ENCODE data around the gene GNB1L.

DNA sequence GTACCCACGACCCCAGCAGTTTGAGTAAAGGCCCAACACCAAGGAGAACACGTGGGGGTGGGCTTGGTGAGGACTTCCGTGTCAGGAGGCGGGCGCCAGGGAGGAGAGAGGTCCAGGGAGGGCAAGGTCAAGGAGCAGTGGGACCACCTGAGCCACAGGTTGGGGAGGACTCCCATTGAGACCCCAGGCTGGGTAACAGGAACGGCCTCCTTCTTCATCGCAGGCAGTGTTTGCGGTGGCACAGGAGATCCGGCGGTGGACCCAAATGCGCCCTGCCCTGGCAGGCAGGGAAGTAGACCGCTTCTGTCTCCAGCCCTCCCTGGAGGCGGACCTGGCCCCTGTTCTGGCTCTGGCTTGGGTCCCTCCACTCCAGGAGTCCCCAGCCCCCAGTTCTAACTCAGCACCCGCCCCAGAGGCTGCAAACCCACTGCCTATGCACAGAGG lies 100.0 kb downstream of the GNB1L start:
- TF ChIP-seq, protein P1, sequence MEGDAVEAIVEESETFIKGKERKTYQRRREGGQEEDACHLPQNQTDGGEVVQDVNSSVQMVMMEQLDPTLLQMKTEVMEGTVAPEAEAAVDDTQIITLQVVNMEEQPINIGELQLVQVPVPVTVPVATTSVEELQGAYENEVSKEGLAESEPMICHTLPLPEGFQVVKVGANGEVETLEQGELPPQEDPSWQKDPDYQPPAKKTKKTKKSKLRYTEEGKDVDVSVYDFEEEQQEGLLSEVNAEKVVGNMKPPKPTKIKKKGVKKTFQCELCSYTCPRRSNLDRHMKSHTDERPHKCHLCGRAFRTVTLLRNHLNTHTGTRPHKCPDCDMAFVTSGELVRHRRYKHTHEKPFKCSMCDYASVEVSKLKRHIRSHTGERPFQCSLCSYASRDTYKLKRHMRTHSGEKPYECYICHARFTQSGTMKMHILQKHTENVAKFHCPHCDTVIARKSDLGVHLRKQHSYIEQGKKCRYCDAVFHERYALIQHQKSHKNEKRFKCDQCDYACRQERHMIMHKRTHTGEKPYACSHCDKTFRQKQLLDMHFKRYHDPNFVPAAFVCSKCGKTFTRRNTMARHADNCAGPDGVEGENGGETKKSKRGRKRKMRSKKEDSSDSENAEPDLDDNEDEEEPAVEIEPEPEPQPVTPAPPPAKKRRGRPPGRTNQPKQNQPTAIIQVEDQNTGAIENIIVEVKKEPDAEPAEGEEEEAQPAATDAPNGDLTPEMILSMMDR (IDR thresholded peaks at IDR 0.05), result no peak
- TF ChIP-seq SIN3A (IDR thresholded peaks at IDR 0.05; ENCODE audit: borderline replicate concordance, insufficient read depth, low read depth, low read length), result no peak
- no peak for TF ChIP-seq POLR2AphosphoS5 (IDR thresholded peaks at IDR 0.05; ENCODE audit: low read depth, low read length)
- TF ChIP-seq, protein P2, sequence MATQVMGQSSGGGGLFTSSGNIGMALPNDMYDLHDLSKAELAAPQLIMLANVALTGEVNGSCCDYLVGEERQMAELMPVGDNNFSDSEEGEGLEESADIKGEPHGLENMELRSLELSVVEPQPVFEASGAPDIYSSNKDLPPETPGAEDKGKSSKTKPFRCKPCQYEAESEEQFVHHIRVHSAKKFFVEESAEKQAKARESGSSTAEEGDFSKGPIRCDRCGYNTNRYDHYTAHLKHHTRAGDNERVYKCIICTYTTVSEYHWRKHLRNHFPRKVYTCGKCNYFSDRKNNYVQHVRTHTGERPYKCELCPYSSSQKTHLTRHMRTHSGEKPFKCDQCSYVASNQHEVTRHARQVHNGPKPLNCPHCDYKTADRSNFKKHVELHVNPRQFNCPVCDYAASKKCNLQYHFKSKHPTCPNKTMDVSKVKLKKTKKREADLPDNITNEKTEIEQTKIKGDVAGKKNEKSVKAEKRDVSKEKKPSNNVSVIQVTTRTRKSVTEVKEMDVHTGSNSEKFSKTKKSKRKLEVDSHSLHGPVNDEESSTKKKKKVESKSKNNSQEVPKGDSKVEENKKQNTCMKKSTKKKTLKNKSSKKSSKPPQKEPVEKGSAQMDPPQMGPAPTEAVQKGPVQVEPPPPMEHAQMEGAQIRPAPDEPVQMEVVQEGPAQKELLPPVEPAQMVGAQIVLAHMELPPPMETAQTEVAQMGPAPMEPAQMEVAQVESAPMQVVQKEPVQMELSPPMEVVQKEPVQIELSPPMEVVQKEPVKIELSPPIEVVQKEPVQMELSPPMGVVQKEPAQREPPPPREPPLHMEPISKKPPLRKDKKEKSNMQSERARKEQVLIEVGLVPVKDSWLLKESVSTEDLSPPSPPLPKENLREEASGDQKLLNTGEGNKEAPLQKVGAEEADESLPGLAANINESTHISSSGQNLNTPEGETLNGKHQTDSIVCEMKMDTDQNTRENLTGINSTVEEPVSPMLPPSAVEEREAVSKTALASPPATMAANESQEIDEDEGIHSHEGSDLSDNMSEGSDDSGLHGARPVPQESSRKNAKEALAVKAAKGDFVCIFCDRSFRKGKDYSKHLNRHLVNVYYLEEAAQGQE (IDR thresholded peaks at IDR 0.05; ENCODE audit: insufficient read depth in 1 of 2, low read depth in 2 of 2, low read length in 1 of 2), result no peak

Data from Panc1 (cell line).